H1 (cell line): ENCODE data around the gene GRIN3A. TPM values are rescaled to one million over a fixed set of nuclear protein-coding genes. Genes with fewer than 3 reads are reported as not detected.

Source experiments
- CTCF ChIA-PET: fragments of 300-600 bp; sonication (Branson Sonifier 250); formaldehyde crosslinking; loops from one replicate; lab custom pipeline; 2021; ENCODE audit not compliant: partially characterized antibody; lab: Charles Lee
- POLR2A ChIA-PET: fragments of 300-600 bp; sonication (Branson Sonifier 250); formaldehyde crosslinking; loops from one replicate; lab custom pipeline; 2021; ENCODE audit warnings: inconsistent platforms; ENCODE audit not compliant: partially characterized antibody; lab: Charles Lee
- DNase-seq, 2 experiments: peaks; one replicate each; pipeline versions ENCODE4 v3.0.0 to v3.0.0-alpha.2; 2010 to 2022; ENCODE audit warnings: low spot score in 2 of 2, low read depth in 1 of 2, mixed read lengths in 1 of 2
- FAIRE-seq: peaks from 2 replicates; lab custom pipeline; 2011; peaks lifted over from hg19 to GRCh38; lab: Jason Lieb, UNC
- H2AFZ ChIP-seq: 2 replicates; pipeline ENCODE4 v1.8.1; 2012; ENCODE audit warnings: low read length, inconsistent platforms
- H2AK5ac ChIP-seq: 2 replicates; pipeline ENCODE4 v1.6.1; 2013; ENCODE audit warnings: low read depth, low read length
- H2BK120ac ChIP-seq: replicated peaks from 2 replicates; pipeline ENCODE3; 2013; ENCODE audit warnings: low read depth, low read length, inconsistent platforms
- H2BK12ac ChIP-seq: 2 replicates; pipeline ENCODE4 v1.6.1; 2013; ENCODE audit warnings: low read depth, low read length
- H2BK15ac ChIP-seq: 2 replicates; pipeline ENCODE4 v1.6.1; 2013; ENCODE audit warnings: low read length
- H2BK20ac ChIP-seq: 2 replicates; pipeline ENCODE4 v1.6.1; 2013; ENCODE audit warnings: low read length
- H2BK5ac ChIP-seq: 2 replicates; pipeline ENCODE4 v1.6.1; 2013; ENCODE audit warnings: low read depth, low read length
- H3K14ac ChIP-seq: 2 replicates; pipeline ENCODE4 v1.6.1; 2013; ENCODE audit warnings: inconsistent platforms; ENCODE audit not compliant: insufficient read length
- H3K18ac ChIP-seq: 2 replicates; pipeline ENCODE4 v1.6.1; 2013; ENCODE audit warnings: low read length; ENCODE audit errors: extremely low read depth
- H3K23ac ChIP-seq: 2 replicates; pipeline ENCODE4 v1.6.1; 2013; ENCODE audit warnings: inconsistent platforms; ENCODE audit not compliant: insufficient read length
- H3K23me2 ChIP-seq: 2 replicates; pipeline ENCODE4 v1.6.1; 2013; ENCODE audit warnings: low read depth, low read length
- H3K27ac ChIP-seq: 2 replicates; pipeline ENCODE4 v1.6.1; 2011; ENCODE audit warnings: low read depth, low read length, inconsistent platforms
- H3K27me3 ChIP-seq, 4 experiments: replicated peaks in 1 of 4; 1 replicate in 1 of 4; 2 replicates in 3 of 4; pipeline versions ENCODE4 v1.6.1 to v1.8.1; 2011 to 2013; ENCODE audit warnings: low read length in 3 of 4, mild to moderate bottlenecking in 3 of 4, inconsistent platforms in 2 of 4, mixed read lengths in 2 of 4, moderate library complexity in 1 of 4; ENCODE audit not compliant: control insufficient read depth in 3 of 4, insufficient read depth in 3 of 4; ENCODE audit errors: extremely low read depth in 1 of 4
- H3K36me3 ChIP-seq, 4 experiments: 2 replicates each; pipeline versions ENCODE4 v1.6.1 to v1.8.1; 2011 to 2013; ENCODE audit warnings: mild to moderate bottlenecking in 4 of 4, low read length in 3 of 4, moderate library complexity in 2 of 4, control low read depth in 1 of 4, inconsistent platforms in 1 of 4; ENCODE audit not compliant: insufficient read depth in 4 of 4, control insufficient read depth in 2 of 4
- H3K4ac ChIP-seq: replicated peaks from 2 replicates; pipeline ENCODE3; 2013; ENCODE audit warnings: low read length, low read depth, mixed read lengths, inconsistent platforms; ENCODE audit not compliant: insufficient read length
- H3K4me1 ChIP-seq, 4 experiments: replicated peaks in 1 of 4; 1 replicate in 1 of 4; 2 replicates in 3 of 4; pipeline versions ENCODE4 v1.6.1 to v1.8.1; 2011 to 2013; ENCODE audit warnings: low read length in 3 of 4, inconsistent platforms in 2 of 4, mixed read lengths in 1 of 4; ENCODE audit not compliant: insufficient read depth in 4 of 4, control insufficient read depth in 3 of 4
- H3K4me2 ChIP-seq, 2 experiments: 2 replicates each; pipeline versions ENCODE4 v1.6.1 to v1.8.1; 2011 to 2013; ENCODE audit warnings: low read depth in 2 of 2, low read length in 2 of 2, control low read depth in 1 of 2, inconsistent platforms in 1 of 2, mild to moderate bottlenecking in 1 of 2; ENCODE audit not compliant: insufficient read depth in 1 of 2
- H3K4me3 ChIP-seq, 4 experiments: fragments of 200-600, 300-600 bp in 1 of 4; sonication (generic), shearing (Covaris generic), sonication (Bioruptor Twin) in 1 of 4; 2 replicates each; pipeline versions ENCODE4 v1.5.1 to v1.8.1; 2011 to 2016; ENCODE audit warnings: low read length in 4 of 4, low read depth in 3 of 4, control low read depth in 2 of 4, inconsistent platforms in 2 of 4, mild to moderate bottlenecking in 2 of 4, mixed read lengths in 1 of 4, moderate library complexity in 1 of 4; ENCODE audit not compliant: insufficient read depth in 2 of 4; ENCODE audit errors: extremely low read depth in 1 of 4
- H3K56ac ChIP-seq: replicated peaks from 2 replicates; pipeline ENCODE3; 2013; ENCODE audit warnings: low read depth, mild to moderate bottlenecking, mixed read lengths, low read length, inconsistent platforms; ENCODE audit not compliant: insufficient read length
- H3K79me1 ChIP-seq: 2 replicates; pipeline ENCODE4 v1.6.1; 2013; ENCODE audit warnings: low read depth, low read length, control low read depth
- H3K79me2 ChIP-seq, 2 experiments: 2 replicates each; pipeline versions ENCODE4 v1.6.1 to v1.8.1; 2012 to 2013; ENCODE audit warnings: low read length in 2 of 2, mild to moderate bottlenecking in 2 of 2, inconsistent platforms in 1 of 2; ENCODE audit not compliant: insufficient read depth in 2 of 2, control insufficient read depth in 1 of 2
- H3K9ac ChIP-seq, 4 experiments: replicated peaks in 1 of 4; 1 replicate in 1 of 4; 2 replicates in 3 of 4; pipeline versions ENCODE4 v1.6.1 to v1.8.1; 2011 to 2013; ENCODE audit warnings: low read depth in 3 of 4, low read length in 3 of 4, control low read depth in 2 of 4, mild to moderate bottlenecking in 2 of 4, moderate library complexity in 2 of 4, inconsistent platforms in 1 of 4; ENCODE audit errors: extremely low read depth in 1 of 4
- H3K9me3 ChIP-seq, 2 experiments: 2 replicates each; pipeline versions ENCODE4 v1.6.1 to v1.8.1; 2012 to 2013; ENCODE audit warnings: mild to moderate bottlenecking in 2 of 2, moderate library complexity in 2 of 2, control low read depth in 1 of 2, inconsistent platforms in 1 of 2, low read depth in 1 of 2, low read length in 1 of 2, mixed read lengths in 1 of 2; ENCODE audit not compliant: insufficient read depth in 2 of 2
- H4K20me1 ChIP-seq, 2 experiments: replicated peaks in 1 of 2; 2 replicates each; pipeline versions ENCODE3 to v1.8.1; 2011 to 2013; ENCODE audit warnings: inconsistent platforms in 2 of 2, low read length in 2 of 2, mild to moderate bottlenecking in 1 of 2; ENCODE audit not compliant: insufficient read depth in 2 of 2, control insufficient read depth in 1 of 2
- H4K5ac ChIP-seq: 2 replicates; pipeline ENCODE4 v1.6.1; 2013; ENCODE audit warnings: low read length, low read depth, mixed read lengths, inconsistent platforms; ENCODE audit not compliant: insufficient read length
- H4K8ac ChIP-seq: 2 replicates; pipeline ENCODE4 v1.8.0; 2013; ENCODE audit warnings: mild to moderate bottlenecking, moderate library complexity, low read length, inconsistent platforms; ENCODE audit not compliant: insufficient read depth; ENCODE audit errors: extremely low read depth
- H4K91ac ChIP-seq: replicated peaks from 2 replicates; pipeline ENCODE3; 2013; ENCODE audit warnings: low read length, mixed read lengths, inconsistent platforms; ENCODE audit not compliant: insufficient read length
- MAFK ChIP-seq: IDR thresholded peaks from 2 replicates; pipeline ENCODE4 v1.6.1; 2012; ENCODE audit warnings: low read depth, mild to moderate bottlenecking, improper control_type of control experiment, low read length
- POU5F1 ChIP-seq: IDR thresholded peaks from 2 replicates; pipeline ENCODE4 v1.6.1; 2011; ENCODE audit warnings: low read depth, mild to moderate bottlenecking, low read length, moderate library complexity
- SIN3A ChIP-seq, 2 experiments: IDR thresholded peaks in 1 of 2; conservative IDR thresholded peaks in 1 of 2; 2 replicates each; pipeline ENCODE4 v1.6.1; 2011 to 2012; ENCODE audit warnings: low read length in 2 of 2, improper control_type of control experiment in 1 of 2, low read depth in 1 of 2, mild to moderate bottlenecking in 1 of 2
- WGBS, 2 experiments: shearing (Covaris generic) in 1 of 2; methylation state at CpG; one replicate each; pipeline versions ENCODE4 v1.1.6 to v1.1.7; 2013 to 2015; ENCODE audit warnings: low lambda C conversion rate in 2 of 2, mixed read lengths in 2 of 2, inconsistent platforms in 1 of 2, low coverage in 1 of 2, missing lambda C conversion rate in 1 of 2; ENCODE audit not compliant: insufficient replicate concordance in 2 of 2, insufficient coverage in 1 of 2, insufficient read length in 1 of 2; ENCODE audit errors: extremely low coverage in 1 of 2, missing lambda C conversion rate in 1 of 2; 5-methylcytosine and 5-hydroxymethylcytosine counted together
- polyA plus RNA-seq, 7 experiments: library from polyadenylated mRNA; depleted of rRNA in 3 of 7; stranded (reverse) in 5 of 7; unstranded in 2 of 7; fragments of >200 nt in 5 of 7; fragments of 200-250 nt in 2 of 7; gene quantifications; 1 replicate in 5 of 7; 2 replicates in 1 of 7; 4 replicates in 1 of 7; pipeline versions ENCODE4 v1.2.1 to v1.2.3, GENCODE V29; 2011 to 2013; ENCODE audit warnings: missing spikeins in 2 of 7, mixed read lengths in 2 of 7
- total RNA-seq: library from RNA; stranded (reverse); fragmentation: NEBNext Ultra II Directional; extraction: Animal tissue kit (Norgen Biotek cat#: 25700); gene quantifications from 2 replicates; pipeline ENCODE4 v1.2.1, GENCODE V29; 2021
- TF ChIP-seq, protein P1 (sequence below), 3 experiments: IDR thresholded peaks; 1 replicate in 2 of 3; 2 replicates in 1 of 3; pipeline versions ENCODE4 v1.5.1 to v1.6.1; 2011; ENCODE audit warnings: low read length in 3 of 3, mild to moderate bottlenecking in 3 of 3, inconsistent platforms in 2 of 3, low read depth in 1 of 3, moderate library complexity in 1 of 3; ENCODE audit not compliant: insufficient read depth in 1 of 3; ENCODE audit errors: control extremely low read depth in 1 of 3

Gene GRIN3A
- total and polyA plus RNA-seq, 2 of the 8 experiments (the other 6 are each of a cell fraction or from before 2014, with no cell fraction given): 0.04 TPM; not detected in 1

GRCh38 chr9:101626295-101626694 is 112.2 kb downstream of the GRIN3A start:
- no peak for FAIRE-seq
- no peak overlapping the region for H3K18ac ChIP-seq
- H2BK12ac ChIP-seq: no peak overlapping the region
- H3K27ac ChIP-seq: no peak overlapping the region
- H3K27me3 ChIP-seq: no peaks in the 10 kb centered on the region
- no peaks in the 10 kb centered on the region for H4K20me1 ChIP-seq
- POLR2A ChIA-PET: no interaction called here
- no peaks in the 10 kb centered on the region for H3K79me1 ChIP-seq
- H2BK5ac ChIP-seq: no peak overlapping the region
- DNase-seq: no peak
- H3K23ac ChIP-seq: no peak overlapping the region
- CTCF ChIA-PET: interaction anchor here (1.1 kb wide), 1 partner anchor 25 kb away, joined by 3 read pairs; no protein-coding TSS in a partner anchor
- no peak overlapping the region for H2BK15ac ChIP-seq
- H3K36me3 ChIP-seq: no peaks in the 10 kb centered on the region
- H4K8ac ChIP-seq: no peak overlapping the region
- H3K4me3 ChIP-seq: no peak overlapping the region
- H2AK5ac ChIP-seq: no peak overlapping the region
- no peak overlapping the region for H4K91ac ChIP-seq
- no peak overlapping the region for H2BK120ac ChIP-seq
- 90% methylated on average over 1 of the region's 1 CpG; no CpG with 5 or more reads in 1 of the 2 experiments for WGBS, 2 experiments
- H3K4ac ChIP-seq: no peak overlapping the region
- no peak overlapping the region for H4K5ac ChIP-seq
- H3K79me2 ChIP-seq: no peaks in the 10 kb centered on the region
- no peak overlapping the region for H3K9ac ChIP-seq
- H2BK20ac ChIP-seq: no peak overlapping the region
- no peaks in the 10 kb centered on the region for H3K4me1 ChIP-seq
- no peak overlapping the region for H3K14ac ChIP-seq
- H3K23me2 ChIP-seq: no peaks in the 10 kb centered on the region
- H3K4me2 ChIP-seq: no peak overlapping the region
- H3K9me3 ChIP-seq: no peaks in the 10 kb centered on the region
- H3K56ac ChIP-seq: no peak overlapping the region
- no peak overlapping the region for H2AFZ ChIP-seq
- TF ChIP-seq SIN3A (conservative IDR thresholded peaks at IDR 0.05 in 1 of 2, IDR thresholded peaks at IDR 0.05 in 1 of 2; ENCODE audit: low read depth in 1 of 2, low read length in 2 of 2): no peak
- no peak for TF ChIP-seq POU5F1
- TF ChIP-seq, protein P1, sequence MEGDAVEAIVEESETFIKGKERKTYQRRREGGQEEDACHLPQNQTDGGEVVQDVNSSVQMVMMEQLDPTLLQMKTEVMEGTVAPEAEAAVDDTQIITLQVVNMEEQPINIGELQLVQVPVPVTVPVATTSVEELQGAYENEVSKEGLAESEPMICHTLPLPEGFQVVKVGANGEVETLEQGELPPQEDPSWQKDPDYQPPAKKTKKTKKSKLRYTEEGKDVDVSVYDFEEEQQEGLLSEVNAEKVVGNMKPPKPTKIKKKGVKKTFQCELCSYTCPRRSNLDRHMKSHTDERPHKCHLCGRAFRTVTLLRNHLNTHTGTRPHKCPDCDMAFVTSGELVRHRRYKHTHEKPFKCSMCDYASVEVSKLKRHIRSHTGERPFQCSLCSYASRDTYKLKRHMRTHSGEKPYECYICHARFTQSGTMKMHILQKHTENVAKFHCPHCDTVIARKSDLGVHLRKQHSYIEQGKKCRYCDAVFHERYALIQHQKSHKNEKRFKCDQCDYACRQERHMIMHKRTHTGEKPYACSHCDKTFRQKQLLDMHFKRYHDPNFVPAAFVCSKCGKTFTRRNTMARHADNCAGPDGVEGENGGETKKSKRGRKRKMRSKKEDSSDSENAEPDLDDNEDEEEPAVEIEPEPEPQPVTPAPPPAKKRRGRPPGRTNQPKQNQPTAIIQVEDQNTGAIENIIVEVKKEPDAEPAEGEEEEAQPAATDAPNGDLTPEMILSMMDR (IDR thresholded peaks at IDR 0.05; ENCODE audit: control extremely low read depth in 1 of 3, insufficient read depth in 1 of 3, low read depth in 1 of 3, low read length in 3 of 3): no peak
- no peak for TF ChIP-seq MAFK
